ENCODE measurements around the gene C1orf115. TPM values are rescaled to one million over a fixed set of nuclear protein-coding genes. Genes with fewer than 3 reads are reported as not detected.

Gene C1orf115
- total RNA-seq, 1 donor from 2014 or later: 30.5 TPM

DNA sequence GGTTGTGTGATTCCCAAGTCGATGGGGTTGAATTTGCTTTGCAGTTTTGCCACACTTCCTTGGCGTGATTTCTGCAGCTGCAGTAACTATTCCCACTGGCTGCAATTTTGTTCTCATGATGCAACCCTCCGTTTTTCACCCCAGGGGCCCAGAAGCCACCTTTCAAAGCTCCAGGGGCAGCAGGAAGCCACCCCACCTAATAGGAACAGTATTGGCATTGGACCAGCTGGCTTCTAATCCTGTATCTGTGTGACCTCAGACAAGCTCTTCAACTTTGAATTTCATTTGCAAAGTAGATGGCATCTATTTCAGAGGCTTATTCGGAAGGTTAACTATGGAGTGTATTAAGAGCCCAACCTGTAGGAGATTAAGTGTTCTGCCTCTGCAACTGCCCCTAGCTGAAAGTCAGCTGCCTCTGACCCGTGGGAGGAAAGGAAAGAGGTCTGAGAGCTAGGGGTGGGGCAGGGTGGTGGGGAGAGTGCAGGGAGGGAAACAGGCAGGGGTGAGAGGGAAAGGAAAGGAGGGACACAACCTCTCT lies 12.6 kb downstream of the C1orf115 start:
- Mint-ChIP-seq H3K36me3 (ENCODE audit: unreplicated experiment) (peaks cover 9% of the 10 kb centered on the region), H3K4me3 (ENCODE audit: unreplicated experiment) (no peak overlapping the region), H3K27ac (ENCODE audit: unreplicated experiment) (no peak overlapping the region), H3K9me3 (ENCODE audit: unreplicated experiment) (peaks cover 4% of the 10 kb centered on the region), H3K4me1 (ENCODE audit: low read depth, unreplicated experiment) (peaks cover 2% of the 10 kb centered on the region), H3K27me3 (ENCODE audit: unreplicated experiment) (no peaks in the 10 kb centered on the region)
- DNase-seq: no peak
- TF ChIP-seq, protein P1, sequence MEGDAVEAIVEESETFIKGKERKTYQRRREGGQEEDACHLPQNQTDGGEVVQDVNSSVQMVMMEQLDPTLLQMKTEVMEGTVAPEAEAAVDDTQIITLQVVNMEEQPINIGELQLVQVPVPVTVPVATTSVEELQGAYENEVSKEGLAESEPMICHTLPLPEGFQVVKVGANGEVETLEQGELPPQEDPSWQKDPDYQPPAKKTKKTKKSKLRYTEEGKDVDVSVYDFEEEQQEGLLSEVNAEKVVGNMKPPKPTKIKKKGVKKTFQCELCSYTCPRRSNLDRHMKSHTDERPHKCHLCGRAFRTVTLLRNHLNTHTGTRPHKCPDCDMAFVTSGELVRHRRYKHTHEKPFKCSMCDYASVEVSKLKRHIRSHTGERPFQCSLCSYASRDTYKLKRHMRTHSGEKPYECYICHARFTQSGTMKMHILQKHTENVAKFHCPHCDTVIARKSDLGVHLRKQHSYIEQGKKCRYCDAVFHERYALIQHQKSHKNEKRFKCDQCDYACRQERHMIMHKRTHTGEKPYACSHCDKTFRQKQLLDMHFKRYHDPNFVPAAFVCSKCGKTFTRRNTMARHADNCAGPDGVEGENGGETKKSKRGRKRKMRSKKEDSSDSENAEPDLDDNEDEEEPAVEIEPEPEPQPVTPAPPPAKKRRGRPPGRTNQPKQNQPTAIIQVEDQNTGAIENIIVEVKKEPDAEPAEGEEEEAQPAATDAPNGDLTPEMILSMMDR (IDR thresholded peaks at IDR 0.05; ENCODE audit: partially characterized antibody, unreplicated experiment): no peak

DNA sequence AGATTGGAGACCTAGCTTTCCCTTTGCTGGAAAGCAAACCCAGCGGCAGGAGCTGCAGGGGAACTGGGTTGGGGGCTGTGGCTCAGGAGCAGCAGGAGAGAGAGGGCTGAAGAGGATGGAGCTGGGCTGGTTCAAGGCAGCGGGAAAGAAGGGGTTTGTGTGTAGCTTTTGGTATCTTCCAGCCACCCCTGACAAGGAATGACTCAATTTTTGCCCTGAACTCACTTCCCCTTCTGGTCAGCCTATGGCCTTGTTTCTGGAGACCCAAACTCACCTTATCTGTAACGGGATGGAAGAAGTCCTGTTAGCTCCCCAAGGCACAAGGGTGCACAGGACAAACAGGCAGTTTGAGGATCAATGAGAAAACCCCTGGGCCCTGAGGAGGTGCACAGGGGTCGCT lies 13.1 kb downstream of the C1orf115 start:
- Mint-ChIP-seq H3K27ac (ENCODE audit: unreplicated experiment) (no peak overlapping the region), H3K36me3 (ENCODE audit: unreplicated experiment) (peaks cover 6% of the 10 kb centered on the region), H3K4me3 (ENCODE audit: unreplicated experiment) (no peak overlapping the region), H3K4me1 (ENCODE audit: low read depth, unreplicated experiment) (peaks cover 2% of the 10 kb centered on the region), H3K9me3 (ENCODE audit: unreplicated experiment) (peaks cover 2% of the 10 kb centered on the region), H3K27me3 (ENCODE audit: unreplicated experiment) (no peaks in the 10 kb centered on the region)
- DNase-seq: no peak
- TF ChIP-seq, protein P1 (IDR thresholded peaks at IDR 0.05; ENCODE audit: partially characterized antibody, unreplicated experiment): no peak

DNA sequence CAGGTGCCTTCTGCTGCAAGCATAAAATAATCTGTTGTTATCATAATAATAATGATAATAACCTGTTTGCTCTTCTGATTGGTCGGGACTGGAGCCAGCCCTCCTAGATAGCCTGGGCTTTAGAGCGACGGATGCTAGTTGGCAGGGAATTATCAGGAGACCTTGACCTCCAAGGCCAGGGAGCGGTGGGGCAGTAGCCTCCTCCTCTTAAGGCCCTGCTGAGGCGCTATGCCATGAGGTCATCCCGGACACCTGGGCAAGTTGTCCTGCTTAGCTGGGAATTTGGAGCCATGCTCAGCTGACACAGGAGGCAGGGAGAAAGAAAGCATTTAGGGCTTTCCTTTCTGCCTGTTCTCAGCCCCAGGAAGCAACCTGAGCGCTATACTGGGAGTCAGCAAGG lies 15.6 kb downstream of the C1orf115 start:
- peaks cover 5% of the 10 kb centered on the region for H3K36me3 Mint-ChIP-seq (ENCODE audit: unreplicated experiment)
- H3K27ac Mint-ChIP-seq (ENCODE audit: unreplicated experiment): no peak overlapping the region
- no peaks in the 10 kb centered on the region for H3K27me3 Mint-ChIP-seq (ENCODE audit: unreplicated experiment)
- DNase-seq: no peak
- H3K9me3 Mint-ChIP-seq (ENCODE audit: unreplicated experiment): peaks cover 1% of the 10 kb centered on the region
- no peak overlapping the region for H3K4me3 Mint-ChIP-seq (ENCODE audit: unreplicated experiment)
- TF ChIP-seq, protein P1 (IDR thresholded peaks at IDR 0.05; ENCODE audit: partially characterized antibody, unreplicated experiment): no peak
- H3K4me1 Mint-ChIP-seq (ENCODE audit: low read depth, unreplicated experiment): no peaks in the 10 kb centered on the region

DNA sequence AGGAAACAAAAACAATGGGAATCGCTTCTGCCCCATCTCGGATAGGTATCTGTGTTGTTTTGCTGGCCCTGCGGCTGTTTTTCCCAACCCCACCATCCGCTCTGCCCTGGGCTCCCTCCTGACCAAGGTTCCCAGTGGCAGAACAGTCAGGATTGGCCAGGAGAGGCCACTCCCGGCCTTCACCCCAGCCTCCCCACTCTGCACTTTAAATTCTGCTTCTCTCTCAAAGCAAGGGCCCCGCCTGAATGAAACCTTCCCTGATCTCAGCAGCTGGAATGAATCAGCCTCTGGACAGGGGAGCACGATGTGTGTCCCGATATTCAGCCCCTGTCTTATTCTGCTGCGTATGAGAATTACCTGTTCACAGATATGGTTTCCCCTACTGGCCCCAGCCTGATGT lies 16.3 kb downstream of the C1orf115 start:
- no peak for DNase-seq
- TF ChIP-seq, protein P1 (IDR thresholded peaks at IDR 0.05; ENCODE audit: partially characterized antibody, unreplicated experiment): no peak
- peaks cover 1% of the 10 kb centered on the region for H3K9me3 Mint-ChIP-seq (ENCODE audit: unreplicated experiment)
- H3K36me3 Mint-ChIP-seq (ENCODE audit: unreplicated experiment): peaks cover 5% of the 10 kb centered on the region
- no peak overlapping the region for H3K4me3 Mint-ChIP-seq (ENCODE audit: unreplicated experiment)
- no peaks in the 10 kb centered on the region for H3K27me3 Mint-ChIP-seq (ENCODE audit: unreplicated experiment)
- no peak overlapping the region for H3K27ac Mint-ChIP-seq (ENCODE audit: unreplicated experiment)
- no peaks in the 10 kb centered on the region for H3K4me1 Mint-ChIP-seq (ENCODE audit: low read depth, unreplicated experiment)

DNA sequence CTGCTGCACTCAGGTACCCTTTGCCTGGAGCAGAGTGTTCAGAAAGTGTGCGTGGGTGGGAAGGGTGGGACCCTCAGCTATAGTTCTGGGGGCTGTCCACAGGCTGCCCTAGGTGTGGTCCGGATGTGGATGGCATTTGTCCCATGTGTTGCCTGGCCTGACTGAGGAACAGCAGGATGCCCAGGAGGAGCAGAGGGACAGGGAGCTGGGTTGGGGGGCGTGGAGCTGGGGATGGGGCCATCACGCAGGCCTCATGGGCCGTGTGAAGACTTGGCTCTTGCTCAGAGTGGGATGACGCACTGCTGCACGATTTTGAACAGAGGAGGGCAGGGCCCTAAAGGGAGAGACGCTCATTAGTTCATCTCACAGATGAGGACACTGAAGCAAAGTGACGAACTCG lies 17.0 kb downstream of the C1orf115 start:
- DNase-seq: no peak
- TF ChIP-seq, protein P1 (IDR thresholded peaks at IDR 0.05; ENCODE audit: partially characterized antibody, unreplicated experiment): no peak
- Mint-ChIP-seq H3K4me1 (ENCODE audit: low read depth, unreplicated experiment) (no peaks in the 10 kb centered on the region), H3K4me3 (ENCODE audit: unreplicated experiment) (no peak overlapping the region), H3K36me3 (ENCODE audit: unreplicated experiment) (peaks cover 5% of the 10 kb centered on the region), H3K27ac (ENCODE audit: unreplicated experiment) (no peak overlapping the region), H3K9me3 (ENCODE audit: unreplicated experiment) (peaks cover 1% of the 10 kb centered on the region), H3K27me3 (ENCODE audit: unreplicated experiment) (no peaks in the 10 kb centered on the region)
